Measurements from ENCODE around the gene NOS1AP.

Gene NOS1AP

GRCh38 chr1:162385702-162386101 is 316.2 kb downstream of the NOS1AP start:
- DNase-seq (ENCODE audit: low spot score): no peak

- no peak for DNase-seq (ENCODE audit: low spot score)
Measured at GRCh38 chr1:162386292-162387225, 317.1 kb downstream of the NOS1AP start.

GRCh38 chr1:162387226-162388082 is 318.0 kb downstream of the NOS1AP start:
- DNase-seq (ENCODE audit: low spot score): no peak

- DNase-seq (ENCODE audit: low spot score): no peak
Measured at GRCh38 chr1:162388083-162388594, 318.6 kb downstream of the NOS1AP start.

- no peak for DNase-seq (ENCODE audit: low spot score)
Measured at GRCh38 chr1:162388615-162389014, 319.1 kb downstream of the NOS1AP start.

GRCh38 chr1:162389021-162389818 is 319.7 kb downstream of the NOS1AP start:
- peak; percentile 75 for DNase-seq (ENCODE audit: low spot score)

GRCh38 chr1:162389971-162390370 is 320.5 kb downstream of the NOS1AP start:
- no peak for DNase-seq (ENCODE audit: low spot score)

- DNase-seq (ENCODE audit: low spot score): no peak
Measured at GRCh38 chr1:162390396-162391185, 321.1 kb downstream of the NOS1AP start.

- peak; percentile 57 for DNase-seq (ENCODE audit: low spot score)
Measured at GRCh38 chr1:162391790-162392563, 322.5 kb downstream of the NOS1AP start.

- DNase-seq (ENCODE audit: low spot score): no peak
Measured at GRCh38 chr1:162396201-162396906, 326.9 kb downstream of the NOS1AP start.

- no peak for DNase-seq (ENCODE audit: low spot score)
Measured at GRCh38 chr1:162397039-162397448, 327.6 kb downstream of the NOS1AP start.

- DNase-seq (ENCODE audit: low spot score): no peak
Measured at GRCh38 chr1:162397943-162398560, 328.6 kb downstream of the NOS1AP start.

- DNase-seq (ENCODE audit: low spot score): no peak
Measured at GRCh38 chr1:162398999-162399580, 329.6 kb downstream of the NOS1AP start.

GRCh38 chr1:162400790-162401355 is 331.4 kb downstream of the NOS1AP start:
- DNase-seq (ENCODE audit: low spot score): no peak

- peak; percentile 19 for DNase-seq (ENCODE audit: low spot score)
Measured at GRCh38 chr1:162404550-162405160, 335.2 kb downstream of the NOS1AP start.

- no peak for DNase-seq (ENCODE audit: low spot score)
Measured at GRCh38 chr1:162405800-162406199, 336.3 kb downstream of the NOS1AP start.

- no peak for DNase-seq (ENCODE audit: low spot score)
Measured at GRCh38 chr1:162406811-162407210, 337.3 kb downstream of the NOS1AP start.

GRCh38 chr1:162407539-162407938 is 338.0 kb downstream of the NOS1AP start:
- no peak for DNase-seq (ENCODE audit: low spot score)
